Endothelial cell of umbilical vein (primary cell): ENCODE results near the gene GNB1. TPM values are rescaled to one million over a fixed set of nuclear protein-coding genes. Genes with fewer than 3 reads are reported as not detected.

Source experiments
- BruUV-seq: library from RNA; stranded (reverse); fragments of 400-500 nt; replicated peaks from 2 replicates; lab custom pipeline; 2021; lab: Mats Ljungman, UMichigan
- CTCF ChIA-PET: fragments of 300-600, 350-600 bp; sonication (Branson Sonifier 250); formaldehyde crosslinking; loops from one replicate; lab custom pipeline; 2021; ENCODE audit warnings: antibody characterized with exemption, inconsistent platforms; lab: Charles Lee
- POLR2A ChIA-PET: fragments of 300-600, 350-600 bp; sonication (Branson Sonifier 250); formaldehyde crosslinking; loops from one replicate; lab custom pipeline; 2021; ENCODE audit warnings: antibody characterized with exemption, inconsistent platforms; lab: Charles Lee
- DNase-seq: peaks from one replicate; pipeline ENCODE4 v3.0.0-alpha.2; 2011; ENCODE audit warnings: low read depth, low spot score
- FAIRE-seq: peaks from 2 replicates; lab custom pipeline; 2011; peaks lifted over from hg19 to GRCh38; lab: Jason Lieb, UNC
- H2AFZ ChIP-seq: 2 replicates; pipeline ENCODE4 v1.6.0; 2012; ENCODE audit warnings: low read depth, low read length, control low read depth, inconsistent platforms
- H3K27ac ChIP-seq: 2 replicates; pipeline ENCODE4 v1.5.1; 2011; ENCODE audit warnings: low read depth, mild to moderate bottlenecking, control low read depth, low read length, moderate library complexity; ENCODE audit not compliant: insufficient read depth
- H3K27me3 ChIP-seq, 2 experiments: 2 replicates each; pipeline versions ENCODE4 v1.6.0 to v1.6.1; 2011; ENCODE audit warnings: low read length in 2 of 2, mixed read lengths in 1 of 2; ENCODE audit not compliant: control insufficient read depth in 2 of 2, insufficient read depth in 2 of 2
- H3K36me3 ChIP-seq, 2 experiments: 2 replicates in 1 of 2; 3 replicates in 1 of 2; pipeline ENCODE4 v1.5.1; 2011; ENCODE audit warnings: low read length in 2 of 2, mild to moderate bottlenecking in 1 of 2, moderate library complexity in 1 of 2; ENCODE audit not compliant: control insufficient read depth in 2 of 2, insufficient read depth in 2 of 2; ENCODE audit errors: extremely low read depth in 1 of 2
- H3K4me1 ChIP-seq: 3 replicates; pipeline ENCODE4 v1.5.1; 2011; ENCODE audit warnings: mild to moderate bottlenecking, low read length; ENCODE audit not compliant: control insufficient read depth, insufficient read depth; ENCODE audit errors: extremely low read depth
- H3K4me2 ChIP-seq: 2 replicates; pipeline ENCODE4 v1.6.1; 2011; ENCODE audit warnings: low read length, control low read depth, mixed read lengths; ENCODE audit not compliant: insufficient read depth
- H3K4me3 ChIP-seq, 3 experiments: fragments of 200-600 bp in 1 of 3; sonication (generic), shearing (Covaris generic) in 1 of 3; replicated peaks in 1 of 3; 2 replicates each; pipeline ENCODE4 v1.5.1; 2011 to 2016; ENCODE audit warnings: control low read depth in 3 of 3, low read length in 3 of 3, mild to moderate bottlenecking in 2 of 3, inconsistent platforms in 1 of 3, low read depth in 1 of 3, moderate library complexity in 1 of 3; ENCODE audit not compliant: insufficient read depth in 1 of 3
- H3K79me2 ChIP-seq: 2 replicates; pipeline ENCODE4 v1.6.0; 2012; ENCODE audit warnings: low read length, inconsistent platforms; ENCODE audit not compliant: control insufficient read depth, insufficient read depth
- H3K9ac ChIP-seq: replicated peaks from 2 replicates; pipeline ENCODE3; 2011; ENCODE audit warnings: low read length, control low read depth; ENCODE audit not compliant: insufficient read depth; ENCODE audit errors: extremely low read depth
- H3K9me1 ChIP-seq: replicated peaks from 3 replicates; pipeline ENCODE4 v1.6.0; 2011; ENCODE audit warnings: mild to moderate bottlenecking, low read length; ENCODE audit not compliant: control insufficient read depth, insufficient read depth; ENCODE audit errors: extremely low read depth
- H3K9me3 ChIP-seq: replicated peaks from 2 replicates; pipeline ENCODE4 v1.5.1; 2012; ENCODE audit warnings: low read length, inconsistent platforms; ENCODE audit not compliant: control insufficient read depth, insufficient read depth
- H4K20me1 ChIP-seq: replicated peaks from 2 replicates; pipeline ENCODE3; 2011; ENCODE audit warnings: mild to moderate bottlenecking, low read length; ENCODE audit not compliant: control insufficient read depth, insufficient read depth; ENCODE audit errors: extremely low read depth
- CTCF ChIP-seq, 2 donors: IDR thresholded peaks; 1 replicate in 1 of 2; 2 replicates in 1 of 2; pipeline ENCODE4 v1.5.1; 2011; ENCODE audit warnings: low read length in 2 of 2, mild to moderate bottlenecking in 2 of 2, moderate library complexity in 2 of 2, control low read depth in 1 of 2, inconsistent platforms in 1 of 2, low read depth in 1 of 2; ENCODE audit not compliant: insufficient read depth in 1 of 2; ENCODE audit errors: extremely low read depth in 1 of 2
- EZH2 ChIP-seq: IDR thresholded peaks from 2 replicates; pipeline ENCODE4 v1.6.1; 2012; ENCODE audit warnings: borderline replicate concordance, low read depth, mild to moderate bottlenecking, moderate library complexity, low read length, inconsistent platforms; ENCODE audit not compliant: severe bottlenecking
- FOS ChIP-seq: IDR thresholded peaks from 2 replicates; pipeline ENCODE4 v1.6.1; 2011; ENCODE audit warnings: mild to moderate bottlenecking, low read length, moderate library complexity, borderline replicate concordance; ENCODE audit not compliant: insufficient read depth
- GATA2 ChIP-seq: IDR thresholded peaks from 2 replicates; pipeline ENCODE4 v1.7.0; 2011; ENCODE audit warnings: low read depth, mild to moderate bottlenecking, moderate library complexity, mixed read lengths, low read length; ENCODE audit not compliant: insufficient read length, insufficient read depth
- JUN ChIP-seq: IDR thresholded peaks from 2 replicates; pipeline ENCODE4 v1.6.1; 2011; ENCODE audit warnings: borderline replicate concordance, low read depth; ENCODE audit not compliant: insufficient read length, insufficient read depth
- MAX ChIP-seq: IDR thresholded peaks from 2 replicates; pipeline ENCODE4 v1.6.1; 2011; ENCODE audit not compliant: insufficient read depth, insufficient read length
- MYC ChIP-seq: IDR thresholded peaks from one replicate; pipeline ENCODE4 v1.6.1; 2011; ENCODE audit warnings: mild to moderate bottlenecking, low read depth, low read length
- POLR2A ChIP-seq: IDR thresholded peaks from 2 replicates; pipeline ENCODE4 v1.6.1; 2012; ENCODE audit warnings: low read depth, mild to moderate bottlenecking, control low read depth, low read length
- POLR2AphosphoS5 ChIP-seq: IDR thresholded peaks from 2 replicates; pipeline ENCODE4 v1.6.1; 2012; ENCODE audit warnings: low read depth, mild to moderate bottlenecking, control low read depth, low read length, moderate library complexity; ENCODE audit not compliant: insufficient read depth
- dilution Hi-C: fragments of 300-500 bp; cut with MboI; formaldehyde crosslinking; loops from one replicate; pipeline ENCODE4 v1.15.0; 2019; ENCODE audit warnings: low sequenced_read_pairs; ENCODE audit not compliant: extremely low pct_ligation_motif_present
- intact Hi-C: fragments of 100-400 bp; cut with micrococcal nuclease; formaldehyde crosslinking; loops from one replicate; pipeline ENCODE4 v1.10.0; 2022
- polyA plus RNA-seq, 4 experiments: library from polyadenylated mRNA; depleted of rRNA in 3 of 4; stranded (reverse) in 3 of 4; unstranded in 1 of 4; fragments of >200 nt; gene quantifications; 2 replicates each; pipeline versions ENCODE4 v1.2.1 to v1.2.3, GENCODE V29; 2011 to 2012; ENCODE audit warnings: missing spikeins in 1 of 4
- total RNA-seq: library from RNA; stranded (reverse); gene quantifications from 2 replicates; pipeline ENCODE4 v1.2.3, GENCODE V29; 2021

GNB1 gene
- total and polyA plus RNA-seq, 2 donors (not counting 3 experiments of a cell fraction or from before 2014, with no cell fraction given): 501 to 529 TPM

GRCh38 chr1:1922956-1923833, 32.3 kb upstream of the GNB1 start:
- Histone ChIP-seq H3K9me1 (no peaks in the 10 kb centered on the region), H3K27me3 (no peaks in the 10 kb centered on the region), H3K9ac (no peak overlapping the region), H4K20me1 (no peaks in the 10 kb centered on the region), H3K4me3 (no peak overlapping the region), H3K36me3 (no peaks in the 10 kb centered on the region), H3K9me3 (no peaks in the 10 kb centered on the region), H2AFZ (no peak overlapping the region), H3K4me1 (peaks cover 5% of the 10 kb centered on the region), H3K79me2 (no peaks in the 10 kb centered on the region), H3K4me2 (no peak overlapping the region), H3K27ac (no peak overlapping the region)
- POLR2A ChIA-PET: no interaction called here
- FAIRE-seq: no peak
- dilution Hi-C loops: no loop called here
- BruUV-seq: no TSS peak
- CTCF ChIA-PET: no interaction called here
- intact Hi-C loops: no loop called here
- TF ChIP-seq CTCF (IDR thresholded peaks at IDR 0.05; ENCODE audit: extremely low read depth in 1 of 2, insufficient read depth in 1 of 2, low read depth in 1 of 2, low read length in 2 of 2) (no peak), MAX (no peak), JUN (no peak), FOS (no peak), MYC (no peak), EZH2 (no peak), GATA2 (no peak), POLR2AphosphoS5 (no peak), POLR2A (no peak)
- DNase-seq: no peak
